H1 (cell line): ENCODE results near the gene GPR37.

ENCODE experiments used
- CTCF ChIP-seq, 3 experiments: IDR thresholded peaks; 1 replicate in 2 of 3; 2 replicates in 1 of 3; pipeline versions ENCODE4 v1.5.1 to v1.6.1; 2011; ENCODE audit warnings: low read length in 3 of 3, mild to moderate bottlenecking in 3 of 3, inconsistent platforms in 2 of 3, low read depth in 1 of 3, moderate library complexity in 1 of 3; ENCODE audit not compliant: insufficient read depth in 1 of 3; ENCODE audit errors: control extremely low read depth in 1 of 3
- HDAC6 ChIP-seq: IDR thresholded peaks from one replicate; pipeline ENCODE4 v1.7.1; 2012; ENCODE audit warnings: low read depth, mild to moderate bottlenecking, inconsistent platforms, low read length, moderate library complexity
- SP1 ChIP-seq: IDR thresholded peaks from 2 replicates; pipeline ENCODE4 v1.6.1; 2011; ENCODE audit warnings: low read depth, low read length
- TAF1 ChIP-seq: IDR thresholded peaks from 2 replicates; pipeline ENCODE4 v1.6.1; 2011; ENCODE audit warnings: mild to moderate bottlenecking, low read depth, low read length

- 0 out of 2 replicates have a peak, but pooled peaks have one; percentile 58 for TF ChIP-seq TAF1
- no peak for TF ChIP-seq SP1
- peak in 2 of 3 experiments; percentile 1 to 9; a peak in 1 of 4 replicates for TF ChIP-seq CTCF (IDR thresholded peaks at IDR 0.05; ENCODE audit: control extremely low read depth in 1 of 3, insufficient read depth in 1 of 3, low read depth in 1 of 3, low read length in 3 of 3)
- TF ChIP-seq HDAC6, result no peak
These were observed at the start of gene GPR37 for GRCh38 chr7:124765401-124766352.
